HepG2 (cell line): ENCODE measurements around the gene KNL1. TPM values are rescaled to one million over a fixed set of nuclear protein-coding genes. Genes with fewer than 3 reads are reported as not detected.

ENCODE experiments used
- ATAC-seq: fragments of 200-7000 bp; cut with Tn5 transposase; 3 replicates; pipeline ENCODE4 v1.9.1; 2020; ENCODE audit warnings: mild to moderate bottlenecking, moderate library complexity
- BruUV-seq: library from RNA; stranded (reverse); fragments of 400-500 nt; replicated peaks from 2 replicates; lab custom pipeline; 2021; lab: Mats Ljungman, UMichigan
- CTCF ChIA-PET: fragments of 300-600 bp; formaldehyde crosslinking; extraction: SDS; loops from one replicate; lab custom pipeline; 2021; ENCODE audit warnings: low total read pairs, inconsistent platforms, low intra/inter-chr PET ratio; lab: Yijun Ruan, JAX
- POLR2A ChIA-PET: fragments of 350-600 bp; sonication (Branson Sonifier 250); formaldehyde crosslinking; loops from one replicate; lab custom pipeline; 2020; ENCODE audit warnings: antibody characterized with exemption, inconsistent platforms; lab: Yijun Ruan, JAX
- DNase-seq: peaks from one replicate; pipeline ENCODE4 v3.0.0-alpha.2; 2015; ENCODE audit warnings: low spot score
- FAIRE-seq: peaks from 3 replicates; lab custom pipeline; 2011; peaks lifted over from hg19 to GRCh38; lab: Jason Lieb, UNC
- H2AFZ ChIP-seq: one replicate; pipeline ENCODE4 v1.6.1; 2011; ENCODE audit warnings: low read length, inconsistent platforms
- H3K27ac ChIP-seq: fragments of 300-600 bp; 3 replicates; pipeline ENCODE4 v1.8.0; 2011; ENCODE audit warnings: mixed run types, mild to moderate bottlenecking, mixed read lengths, low read length, inconsistent platforms; ENCODE audit not compliant: insufficient read depth; ENCODE audit errors: extremely low read length
- H3K27me3 ChIP-seq, 2 experiments: fragments of 200-600 bp in 1 of 2; 2 replicates in 1 of 2; 3 replicates in 1 of 2; pipeline versions ENCODE4 v1.6.0 to v1.8.0; 2011; ENCODE audit warnings: low read length in 2 of 2, mild to moderate bottlenecking in 2 of 2, moderate library complexity in 2 of 2, inconsistent platforms in 1 of 2; ENCODE audit not compliant: insufficient read depth in 2 of 2, control insufficient read depth in 1 of 2
- H3K36me3 ChIP-seq, 2 experiments: fragments of 200-600 bp in 1 of 2; replicated peaks in 1 of 2; 2 replicates in 1 of 2; 3 replicates in 1 of 2; pipeline versions ENCODE4 v1.5.1 to v1.8.0; 2011; ENCODE audit warnings: low read length in 2 of 2, inconsistent platforms in 1 of 2; ENCODE audit not compliant: insufficient read depth in 2 of 2, control insufficient read depth in 1 of 2
- H3K4me1 ChIP-seq: 2 replicates; pipeline ENCODE4 v1.5.1; 2012; ENCODE audit warnings: low read length, inconsistent platforms; ENCODE audit not compliant: insufficient read depth
- H3K4me2 ChIP-seq: 2 replicates; pipeline ENCODE4 v1.6.0; 2011; ENCODE audit warnings: low read depth, low read length, inconsistent platforms
- H3K4me3 ChIP-seq, 3 experiments: fragments of 200-600 bp in 1 of 3; sonication (generic), shearing (Covaris generic) in 1 of 3; replicated peaks in 1 of 3; 2 replicates each; pipeline ENCODE4 v1.5.1; 2011 to 2016; ENCODE audit warnings: low read length in 3 of 3, inconsistent platforms in 2 of 3, low read depth in 2 of 3, mild to moderate bottlenecking in 2 of 3, control low read depth in 1 of 3, mixed read lengths in 1 of 3; ENCODE audit not compliant: insufficient read depth in 1 of 3
- H3K79me2 ChIP-seq: one replicate; pipeline ENCODE4 v1.6.1; 2011; ENCODE audit warnings: low read length, inconsistent platforms; ENCODE audit not compliant: insufficient read depth
- H3K9ac ChIP-seq: 2 replicates; pipeline ENCODE4 v1.6.0; 2011; ENCODE audit warnings: mild to moderate bottlenecking, low read depth, low read length, inconsistent platforms; ENCODE audit not compliant: insufficient read depth
- H3K9me3 ChIP-seq: 2 replicates; pipeline ENCODE4 v1.5.1; 2012; ENCODE audit warnings: mild to moderate bottlenecking, low read length
- H4K20me1 ChIP-seq: 2 replicates; pipeline ENCODE4 v1.6.0; 2011; ENCODE audit warnings: inconsistent platforms, mild to moderate bottlenecking, low read length, moderate library complexity; ENCODE audit not compliant: insufficient read depth
- CBX5 ChIP-seq: sonication (generic); formaldehyde crosslinking; IDR thresholded peaks from 2 replicates; pipeline ENCODE4 v1.4.0; 2020; ENCODE audit warnings: missing genetic modification reagents, borderline replicate concordance
- MAFF ChIP-seq: IDR thresholded peaks from 2 replicates; pipeline ENCODE4 v1.6.1; 2011; ENCODE audit warnings: low read depth, low read length, improper control_type of control experiment
- MAFG ChIP-seq: sonication (generic); formaldehyde crosslinking; IDR thresholded peaks from 2 replicates; pipeline ENCODE4 v1.5.1; 2020; ENCODE audit warnings: mild to moderate bottlenecking, missing genetic modification reagents
- MAFK ChIP-seq, 2 experiments: IDR thresholded peaks in 1 of 2; conservative IDR thresholded peaks in 1 of 2; 2 replicates each; pipeline ENCODE4 v1.6.1; 2011; ENCODE audit warnings: improper control_type of control experiment in 2 of 2, low read length in 2 of 2
- SAFB2 ChIP-seq: sonication (generic); formaldehyde crosslinking; IDR thresholded peaks from 2 replicates; pipeline ENCODE4 v1.5.1; 2020; ENCODE audit warnings: missing genetic modification reagents, low read depth, mild to moderate bottlenecking, borderline replicate concordance
- YY1 ChIP-seq: IDR thresholded peaks from 2 replicates; pipeline ENCODE4 v1.6.1; 2011; ENCODE audit warnings: low read length, low read depth, moderate library complexity, mild to moderate bottlenecking; ENCODE audit not compliant: insufficient read depth, insufficient replicate concordance
- ZNF121 ChIP-seq: sonication (generic); formaldehyde crosslinking; IDR thresholded peaks from 2 replicates; pipeline ENCODE4 v1.5.0; 2020; ENCODE audit warnings: mild to moderate bottlenecking, missing genetic modification reagents
- WGBS: methylation state at CpG from one replicate; pipeline ENCODE4 v1.1.6; 2017; ENCODE audit warnings: low lambda C conversion rate; 5-methylcytosine and 5-hydroxymethylcytosine counted together
- in situ Hi-C: cut with HindIII; loops from 2 replicates; pipeline ENCODE4 v1.10.0; 2017; ENCODE audit warnings: low pct_unique_long_range_greater_than_20kb; ENCODE audit not compliant: extremely low pct_ligation_motif_present
- intact Hi-C: fragments of 100-400 bp; cut with micrococcal nuclease; formaldehyde crosslinking; loops from one replicate; pipeline ENCODE4 v1.10.0; 2022; ENCODE audit not compliant: unreplicated experiment
- polyA plus RNA-seq, 8 experiments: library from polyadenylated mRNA; depleted of rRNA in 3 of 8; stranded (reverse) in 7 of 8; unstranded in 1 of 8; fragments of >200 nt; fragmentation: Illumina TruSeq in 4 of 8; extraction: Trizol in 4 of 8; gene quantifications; 2 replicates each; pipeline versions ENCODE4 v1.2.1 to v1.2.3, GENCODE V29; 2011 to 2016; ENCODE audit warnings: low read depth in 4 of 8, missing spikeins in 1 of 8, mixed read lengths in 1 of 8; ENCODE audit not compliant: insufficient read depth in 1 of 8
- total RNA-seq, 5 experiments: library from RNA; depleted of rRNA; stranded (reverse); fragments of >200 nt; fragmentation: Illumina TruSeq; extraction: Trizol; gene quantifications; 2 replicates each; pipeline ENCODE4 v1.2.3, GENCODE V29; 2016; ENCODE audit warnings: low read depth in 1 of 5

The KNL1 gene
- total and polyA plus RNA-seq, 2 of the 13 experiments (the other 11 are each of a cell fraction or from before 2014, with no cell fraction given): 8.0 to 21.4 TPM

GRCh38 chr15:40639677-40640076 lies 45.6 kb downstream of the KNL1 start:
- no TSS peak for BruUV-seq
- POLR2A ChIA-PET: interaction anchor here (0.8 kb wide), 1 partner anchor 10 kb away, joined by 3 read pairs; no protein-coding TSS in a partner anchor
- Histone ChIP-seq H3K4me2 (no peak overlapping the region), H3K27ac (no peak overlapping the region), H3K9me3 (no peaks in the 10 kb centered on the region), H3K4me3 (no peak overlapping the region), H3K79me2 (no peaks in the 10 kb centered on the region), H3K9ac (no peak overlapping the region), H4K20me1 (no peaks in the 10 kb centered on the region), H3K4me1 (no peaks in the 10 kb centered on the region), H3K36me3 (peaks cover 2 to 15% of the 10 kb centered on the region in 2 experiments; a peak in 2 of 5 replicates), H3K27me3 (no peaks in the 10 kb centered on the region), H2AFZ (no peak overlapping the region)
- WGBS: 97% methylated on average over 5 of the region's 5 CpGs
- TF ChIP-seq SAFB2 (CRISPR knock-in tag): no peak
- no peak for TF ChIP-seq MAFG
- no peak for TF ChIP-seq CBX5 (CRISPR knock-in tag)
- TF ChIP-seq ZNF121 (CRISPR knock-in tag): 0 out of 2 replicates have a peak, but pooled peaks have one; percentile 16
- CTCF ChIA-PET: no interaction called here
- FAIRE-seq (no peak), DNase-seq (no peak), ATAC-seq (no peak)
- in situ Hi-C loops: no loop called here
- intact Hi-C loops: no loop called here

GRCh38 chr15:40647523-40647922 lies 53.5 kb downstream of the KNL1 start:
- no peak overlapping the region for H3K4me3 ChIP-seq
- H3K4me2 ChIP-seq: no peak overlapping the region
- H2AFZ ChIP-seq: no peak overlapping the region
- BruUV-seq: no TSS peak
- H4K20me1 ChIP-seq: no peaks in the 10 kb centered on the region
- no peak overlapping the region for H3K9ac ChIP-seq
- intact Hi-C loops: no loop called here
- DNase-seq (no peak), FAIRE-seq (no peak), ATAC-seq (no peak)
- no peaks in the 10 kb centered on the region for H3K27me3 ChIP-seq
- peaks cover 20% of the 10 kb centered on the region for H3K4me1 ChIP-seq
- ChIA-PET CTCF (no interaction called here), POLR2A (no interaction called here)
- 98% methylated on average over 1 of the region's 1 CpG for WGBS
- in situ Hi-C loops: no loop called here
- H3K27ac ChIP-seq: no peak overlapping the region
- H3K36me3 ChIP-seq: peaks cover 2 to 7% of the 10 kb centered on the region in 2 experiments; a peak in 3 of 5 replicates
- TF ChIP-seq MAFK (conservative IDR thresholded peaks at IDR 0.05 in 1 of 2, IDR thresholded peaks at IDR 0.05 in 1 of 2; ENCODE audit: low read length in 2 of 2): peak; percentile 99
- no peak for TF ChIP-seq YY1
- peak; percentile 99 for TF ChIP-seq MAFF
- no peaks in the 10 kb centered on the region for H3K9me3 ChIP-seq
- H3K79me2 ChIP-seq: no peaks in the 10 kb centered on the region
